Measurements from ENCODE around the gene KDM2A.

The KDM2A gene

GRCh38 chr11:67298786-67299185 lies 179.7 kb downstream of the KDM2A start:
- no peak for DNase-seq (ENCODE audit: low spot score)
- in situ Hi-C loops (cut with MboI; ENCODE audit: low pct_unique_long_range_greater_than_20kb, low sequenced_read_pairs, unreplicated experiment): no loop called here
- TF ChIP-seq, protein P1, sequence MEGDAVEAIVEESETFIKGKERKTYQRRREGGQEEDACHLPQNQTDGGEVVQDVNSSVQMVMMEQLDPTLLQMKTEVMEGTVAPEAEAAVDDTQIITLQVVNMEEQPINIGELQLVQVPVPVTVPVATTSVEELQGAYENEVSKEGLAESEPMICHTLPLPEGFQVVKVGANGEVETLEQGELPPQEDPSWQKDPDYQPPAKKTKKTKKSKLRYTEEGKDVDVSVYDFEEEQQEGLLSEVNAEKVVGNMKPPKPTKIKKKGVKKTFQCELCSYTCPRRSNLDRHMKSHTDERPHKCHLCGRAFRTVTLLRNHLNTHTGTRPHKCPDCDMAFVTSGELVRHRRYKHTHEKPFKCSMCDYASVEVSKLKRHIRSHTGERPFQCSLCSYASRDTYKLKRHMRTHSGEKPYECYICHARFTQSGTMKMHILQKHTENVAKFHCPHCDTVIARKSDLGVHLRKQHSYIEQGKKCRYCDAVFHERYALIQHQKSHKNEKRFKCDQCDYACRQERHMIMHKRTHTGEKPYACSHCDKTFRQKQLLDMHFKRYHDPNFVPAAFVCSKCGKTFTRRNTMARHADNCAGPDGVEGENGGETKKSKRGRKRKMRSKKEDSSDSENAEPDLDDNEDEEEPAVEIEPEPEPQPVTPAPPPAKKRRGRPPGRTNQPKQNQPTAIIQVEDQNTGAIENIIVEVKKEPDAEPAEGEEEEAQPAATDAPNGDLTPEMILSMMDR (IDR thresholded peaks at IDR 0.05; ENCODE audit: extremely low read depth, insufficient read depth, missing control alignments): no peak

DNA sequence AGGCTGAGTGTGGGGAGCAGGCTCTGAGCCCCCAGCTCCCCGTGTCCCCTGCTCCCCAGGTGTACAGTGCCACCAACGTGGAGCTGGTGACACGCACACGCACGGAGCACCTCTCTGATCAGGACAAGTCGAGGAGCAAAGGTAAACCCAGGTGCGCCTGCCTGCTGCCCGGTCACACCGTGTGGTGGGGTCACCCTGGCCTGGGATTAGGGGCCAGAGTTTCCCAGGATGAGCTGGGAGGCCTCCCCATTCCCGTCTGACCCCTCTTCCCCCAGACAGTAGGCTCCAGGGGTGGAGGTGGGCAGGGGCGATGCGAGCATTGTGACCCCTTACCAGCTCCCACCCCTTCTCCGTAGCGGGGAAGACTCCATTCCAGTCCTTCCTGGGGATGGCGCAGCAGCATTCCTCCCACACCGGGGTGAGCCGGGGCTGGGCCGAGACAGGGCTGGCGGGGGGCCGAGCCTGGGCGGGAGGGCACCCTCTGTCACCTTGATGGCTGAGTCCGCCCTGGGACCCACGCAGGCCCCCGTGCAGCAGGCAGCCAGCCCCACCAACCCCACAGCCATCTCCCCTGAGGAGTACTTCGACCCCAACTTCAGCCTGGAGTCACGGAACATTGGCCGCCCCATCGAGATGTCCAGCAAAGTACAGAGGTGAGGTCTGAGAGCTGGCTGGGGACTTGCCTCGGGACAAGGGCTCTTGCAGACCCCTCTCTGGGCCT lies 180.6 kb downstream of the KDM2A start:
- in situ Hi-C loops (cut with MboI; ENCODE audit: low pct_unique_long_range_greater_than_20kb, low sequenced_read_pairs, unreplicated experiment): no loop called here
- DNase-seq (ENCODE audit: low spot score): no peak
- TF ChIP-seq, protein P1 (IDR thresholded peaks at IDR 0.05; ENCODE audit: extremely low read depth, insufficient read depth, missing control alignments): no peak

DNA sequence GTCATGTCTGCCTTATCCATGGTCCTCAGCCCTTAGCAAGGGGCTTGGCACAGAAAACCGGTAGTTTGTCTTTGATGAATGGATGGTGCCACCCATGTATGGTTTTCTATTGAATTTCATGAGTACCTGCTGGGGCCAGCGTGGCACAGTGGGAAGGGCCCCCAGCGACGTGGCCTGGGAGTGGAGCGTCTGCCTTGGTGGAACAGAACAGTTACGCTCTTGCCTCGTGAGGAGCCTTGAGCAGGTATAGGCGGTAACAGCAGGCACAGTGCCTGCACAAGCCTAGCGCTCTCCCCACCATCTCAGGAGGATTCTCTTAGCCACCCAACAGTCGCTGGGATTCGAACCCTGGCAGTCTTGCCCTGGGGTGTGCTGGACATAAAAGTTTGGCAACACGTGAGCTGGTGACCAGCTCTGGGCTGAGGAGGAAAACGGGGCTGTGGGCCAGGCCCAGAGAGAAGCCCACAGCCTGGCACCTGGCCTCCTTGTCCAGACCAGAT lies 181.2 kb downstream of the KDM2A start:
- TF ChIP-seq, protein P1 (IDR thresholded peaks at IDR 0.05; ENCODE audit: extremely low read depth, insufficient read depth, missing control alignments): no peak
- no peak for DNase-seq (ENCODE audit: low spot score)
- in situ Hi-C loops (cut with MboI; ENCODE audit: low pct_unique_long_range_greater_than_20kb, low sequenced_read_pairs, unreplicated experiment): no loop called here

DNA sequence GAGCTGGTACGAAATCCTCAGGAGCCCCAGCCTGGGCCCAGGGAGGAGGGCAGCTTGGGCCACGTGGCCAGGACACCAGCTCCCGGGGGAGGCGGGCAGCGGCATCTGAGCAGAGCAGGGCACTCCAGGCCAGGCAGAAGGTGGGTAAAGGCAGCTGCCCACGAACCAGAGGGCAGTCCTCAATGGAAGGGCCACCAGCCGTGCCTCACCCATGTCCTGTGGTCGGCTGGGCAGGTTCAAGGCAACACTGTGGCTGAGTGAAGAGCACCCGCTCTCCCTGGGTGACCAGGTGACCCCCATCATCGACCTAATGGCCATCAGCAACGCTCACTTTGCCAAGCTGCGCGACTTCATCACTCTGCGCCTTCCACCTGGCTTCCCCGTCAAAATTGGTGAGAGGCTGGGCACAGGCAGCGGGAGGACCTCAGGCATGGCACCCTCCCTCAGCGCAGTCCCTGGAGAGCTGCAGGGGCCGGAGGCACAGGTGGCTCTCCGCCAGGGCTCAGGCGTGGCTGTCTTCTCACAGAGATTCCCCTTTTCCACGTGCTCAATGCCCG lies 181.8 kb downstream of the KDM2A start:
- in situ Hi-C loops (cut with MboI; ENCODE audit: low pct_unique_long_range_greater_than_20kb, low sequenced_read_pairs, unreplicated experiment): no loop called here
- TF ChIP-seq, protein P1 (IDR thresholded peaks at IDR 0.05; ENCODE audit: extremely low read depth, insufficient read depth, missing control alignments): no peak
- DNase-seq (ENCODE audit: low spot score): no peak

- in situ Hi-C loops (cut with MboI; ENCODE audit: low pct_unique_long_range_greater_than_20kb, low sequenced_read_pairs, unreplicated experiment): no loop called here
- no peak for DNase-seq (ENCODE audit: low spot score)
- TF ChIP-seq, protein P1 (IDR thresholded peaks at IDR 0.05; ENCODE audit: extremely low read depth, insufficient read depth, missing control alignments): no peak
Observed at GRCh38 chr11:67301313-67301921, 182.4 kb downstream of the KDM2A start.

- no peak for DNase-seq (ENCODE audit: low spot score)
- TF ChIP-seq, protein P1 (IDR thresholded peaks at IDR 0.05; ENCODE audit: extremely low read depth, insufficient read depth, missing control alignments): no peak
- in situ Hi-C loops (cut with MboI; ENCODE audit: low pct_unique_long_range_greater_than_20kb, low sequenced_read_pairs, unreplicated experiment): no loop called here
Observed at GRCh38 chr11:67301951-67302516, 183.0 kb downstream of the KDM2A start.
